GM19035 (cell line): ENCODE measurements around the gene PIBF1.
A peak's percentile ranks its signal among the peaks of the same experiment; 100 is the strongest.
"Not testable (repeated sequence)": the region's sequence is repeated elsewhere in the genome, so short reads cannot be mapped to it uniquely, and the experiment has no call there.

ENCODE experiments used
- ATAC-seq: cut with Tn5 transposase; IDR thresholded peaks from one replicate; pipeline ENCODE4 v1.9.1; 2021; ENCODE audit not compliant: unreplicated experiment

Gene PIBF1

DNA sequence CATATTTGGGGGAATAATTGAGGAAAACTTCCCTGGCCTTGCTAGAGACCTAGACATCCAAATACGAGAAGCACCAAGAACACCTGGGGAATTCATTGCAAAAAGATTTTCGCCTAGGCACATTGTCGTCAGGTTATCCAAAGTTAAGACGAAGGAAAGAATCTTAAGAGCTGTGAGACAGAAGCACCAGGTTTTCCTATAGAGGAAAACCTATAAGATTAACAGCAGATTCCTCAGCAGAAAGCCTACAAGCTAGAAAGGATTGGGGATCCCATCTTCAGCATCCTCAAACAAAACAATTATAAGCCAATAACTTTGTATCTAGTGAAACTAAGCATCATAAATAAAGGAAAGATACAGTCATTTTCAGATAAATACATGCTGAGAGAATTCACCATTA is 114.9 kb downstream of the PIBF1 start:
- no peak for ATAC-seq

DNA sequence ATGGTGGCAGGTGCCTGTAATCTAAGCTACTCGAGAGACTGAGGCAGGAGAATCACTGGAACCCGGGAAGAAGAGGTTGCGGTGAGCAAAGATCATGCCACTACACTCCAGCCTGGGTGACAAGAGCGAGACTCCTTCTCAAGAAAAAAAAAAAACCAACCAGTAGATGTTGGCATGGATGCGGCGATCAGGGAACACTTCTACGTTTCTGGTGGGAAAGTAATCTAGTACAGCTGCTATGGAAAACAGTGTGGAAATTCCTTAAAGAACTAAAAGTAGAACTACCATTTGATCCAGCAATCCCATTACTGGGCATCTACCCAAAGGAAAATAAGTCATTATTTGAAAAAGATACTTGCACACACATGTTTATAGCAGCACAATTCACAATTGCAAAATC is 119.6 kb downstream of the PIBF1 start:
- ATAC-seq = not testable (repeated sequence)

DNA sequence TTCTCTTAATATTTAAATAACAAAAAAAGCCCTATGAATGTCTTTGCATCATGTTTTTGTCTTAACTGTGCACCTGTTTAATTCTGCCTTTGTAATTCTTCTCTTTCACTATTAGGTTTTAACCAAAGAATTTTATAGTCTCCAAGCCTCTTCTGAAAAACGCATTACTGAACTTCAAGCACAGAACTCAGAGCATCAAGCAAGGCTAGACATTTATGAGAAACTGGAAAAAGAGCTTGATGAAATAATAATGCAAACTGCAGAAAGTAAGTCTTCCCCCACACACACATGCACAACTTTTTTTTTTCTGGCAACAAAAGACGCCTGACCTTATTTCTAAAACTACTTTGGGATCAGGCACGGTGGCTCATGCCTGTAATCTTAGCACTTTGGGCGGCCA is 126.5 kb downstream of the PIBF1 start:
- ATAC-seq = no peak

DNA sequence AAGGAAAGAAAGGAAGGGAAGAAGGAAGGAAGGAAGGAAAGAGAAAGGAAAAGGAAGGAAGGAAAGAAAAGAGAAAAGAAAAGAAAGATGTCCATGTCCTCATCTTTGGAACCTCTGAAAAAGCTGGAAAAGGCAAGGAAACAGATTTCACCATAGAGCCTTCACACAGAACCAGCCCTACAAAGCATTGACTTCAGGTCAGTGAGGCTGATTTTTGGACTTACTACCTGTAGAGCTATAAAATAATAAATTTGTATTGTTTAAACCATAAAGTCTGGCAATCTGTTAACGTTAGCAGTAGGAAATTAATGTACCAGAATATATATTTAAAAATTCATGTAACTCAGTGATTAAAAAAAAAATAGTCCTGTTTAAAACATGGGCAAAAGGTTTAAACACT is 130.0 kb downstream of the PIBF1 start:
- ATAC-seq = no peak

DNA sequence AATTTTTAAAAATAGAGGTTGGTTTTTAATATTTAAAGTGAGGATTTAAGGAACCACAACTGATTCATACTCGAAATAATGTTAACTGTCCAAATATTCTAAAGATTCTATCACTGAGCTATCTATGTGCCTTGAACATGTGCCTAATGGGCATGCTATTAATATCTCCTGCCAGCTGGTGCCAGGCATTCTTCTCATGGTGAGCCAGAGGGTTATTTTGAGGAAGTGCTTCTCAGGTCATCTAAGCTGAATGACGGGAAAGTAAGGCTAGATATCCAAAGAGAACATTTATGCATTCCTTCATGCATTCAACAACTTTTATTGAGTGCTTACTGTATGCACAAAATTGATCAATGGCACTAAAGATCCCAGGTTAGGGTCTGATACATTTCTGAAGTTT is 138.2 kb downstream of the PIBF1 start:
- ATAC-seq = no peak

DNA sequence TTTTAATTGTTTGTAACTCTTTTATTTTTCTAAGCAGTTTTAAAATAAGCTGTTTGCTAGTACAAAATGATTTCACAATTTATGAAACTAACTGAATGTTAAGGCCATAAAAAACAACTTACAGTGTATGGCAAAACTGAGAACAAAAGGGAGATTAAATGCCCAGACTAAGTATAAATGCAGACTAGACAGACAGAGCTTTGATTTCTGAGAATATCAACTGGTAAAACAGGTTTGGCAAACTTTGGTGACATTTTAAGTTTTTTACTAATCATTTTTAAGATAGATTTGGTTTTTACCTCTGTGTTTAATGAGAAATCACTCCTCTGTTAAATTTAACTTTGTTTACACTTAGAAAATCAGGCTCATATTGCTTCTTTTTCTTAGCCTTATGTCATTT is 149.4 kb downstream of the PIBF1 start:
- no peak for ATAC-seq

DNA sequence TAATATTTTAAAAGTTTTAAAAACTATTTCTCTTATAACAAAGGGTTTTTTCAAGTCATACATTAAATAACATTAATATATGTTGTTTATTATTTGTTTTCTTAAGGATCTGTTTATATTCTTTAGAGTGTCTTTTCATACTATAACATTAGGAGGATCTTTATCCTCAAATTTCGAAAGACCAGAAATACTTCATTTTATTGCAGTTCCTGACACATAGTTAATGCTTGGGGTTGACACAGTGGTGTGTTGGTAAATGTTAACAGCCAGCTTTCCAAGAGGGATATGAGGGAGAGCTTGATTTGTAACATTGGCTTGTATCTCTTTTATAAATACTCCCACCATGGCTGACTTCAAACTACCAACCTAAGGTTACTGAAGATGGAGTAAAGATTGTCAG is 150.3 kb downstream of the PIBF1 start:
- ATAC-seq = no peak

DNA sequence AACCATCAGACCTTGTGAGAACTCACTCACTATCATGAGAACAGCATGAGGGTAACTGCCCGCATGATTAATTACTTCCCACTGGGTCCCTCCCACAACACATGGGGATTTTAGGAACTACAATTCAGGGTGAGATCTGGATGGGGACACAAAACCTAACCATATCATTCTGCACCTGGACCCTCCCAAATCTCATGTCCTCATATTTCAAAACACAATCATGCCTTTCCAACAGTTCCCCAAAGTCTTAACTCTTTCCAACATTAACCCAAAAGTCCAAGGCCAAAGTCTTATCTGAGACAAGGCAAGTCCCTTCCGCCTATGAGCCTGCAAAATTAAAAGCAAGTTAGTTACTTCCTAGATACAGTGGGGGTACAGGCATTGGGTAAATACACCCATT is 164.3 kb downstream of the PIBF1 start:
- ATAC-seq = not testable (repeated sequence)

DNA sequence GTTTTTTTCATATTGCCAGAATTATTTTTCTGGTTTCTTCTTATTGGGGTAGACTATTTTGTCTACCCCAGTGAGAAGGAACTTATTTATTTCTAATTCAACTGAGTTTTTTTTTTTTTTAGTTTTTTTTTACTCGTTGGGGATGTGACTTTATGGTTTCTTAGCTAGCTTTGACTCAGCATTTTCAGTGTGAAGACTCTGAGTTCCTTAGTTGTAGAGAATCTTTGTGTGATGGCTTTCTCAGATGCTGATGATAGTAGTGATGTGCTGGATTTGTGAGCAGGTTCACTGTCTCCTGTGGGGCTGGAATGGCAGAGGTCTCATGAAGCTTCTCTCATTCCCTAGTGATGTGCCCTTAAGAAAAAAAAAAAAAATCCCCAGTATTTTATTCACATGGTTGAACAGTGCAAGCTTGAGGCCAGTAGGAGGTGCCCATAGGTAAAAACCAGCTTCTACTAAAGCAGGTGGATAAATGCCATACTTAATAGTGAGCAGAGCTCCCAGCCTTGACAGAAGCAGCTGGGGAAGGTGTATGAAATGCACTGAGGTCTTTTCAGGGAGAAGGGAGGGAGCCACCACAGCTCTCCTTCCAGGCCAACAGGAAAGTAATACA is 170.7 kb downstream of the PIBF1 start:
- ATAC-seq = no peak

DNA sequence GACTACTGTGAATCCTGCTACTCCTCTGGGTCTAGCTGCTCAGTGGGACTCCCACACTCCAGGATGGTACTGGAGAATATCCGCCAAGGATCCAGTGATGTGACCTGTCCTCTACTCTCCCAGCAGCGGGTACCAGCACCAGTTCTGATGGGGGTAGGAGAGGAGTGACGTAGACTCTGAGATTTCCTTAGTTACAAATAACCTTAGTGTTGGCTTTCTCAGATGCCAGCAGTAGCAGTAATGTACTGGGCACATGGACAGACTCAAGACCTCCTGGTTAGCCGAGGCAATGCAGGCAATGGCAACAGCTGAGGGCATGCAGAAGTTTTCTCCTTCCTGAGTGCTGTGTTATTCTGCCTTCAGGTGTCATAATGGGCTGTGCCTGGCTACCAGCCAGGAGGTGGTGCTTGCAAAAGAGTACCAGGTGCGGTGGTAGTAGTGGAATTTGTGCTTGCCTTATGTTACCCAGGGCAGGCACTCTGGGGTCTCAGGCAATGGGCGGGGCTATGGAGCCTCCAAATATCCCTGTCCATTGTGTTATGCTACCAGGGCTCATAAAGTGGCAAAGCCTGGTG is 171.5 kb downstream of the PIBF1 start:
- ATAC-seq = no peak

DNA sequence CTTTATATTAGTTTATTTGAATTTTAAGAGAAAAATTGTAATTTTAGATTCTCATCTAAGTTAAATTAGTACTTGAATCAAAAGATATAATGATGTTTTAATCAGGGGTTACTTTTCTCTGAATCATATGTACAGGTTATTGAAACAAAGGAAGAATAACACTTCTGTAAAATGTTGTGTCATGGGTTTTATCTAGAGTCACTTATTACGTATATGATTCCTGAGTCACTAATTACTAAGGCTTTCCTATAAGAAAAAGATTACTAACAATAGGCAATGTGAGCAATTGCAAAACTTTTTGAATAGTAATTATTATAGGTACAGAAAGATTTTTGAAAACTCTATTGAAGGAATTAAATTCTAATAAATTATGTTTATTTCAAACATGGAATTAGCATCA is 177.7 kb downstream of the PIBF1 start:
- no peak for ATAC-seq

DNA sequence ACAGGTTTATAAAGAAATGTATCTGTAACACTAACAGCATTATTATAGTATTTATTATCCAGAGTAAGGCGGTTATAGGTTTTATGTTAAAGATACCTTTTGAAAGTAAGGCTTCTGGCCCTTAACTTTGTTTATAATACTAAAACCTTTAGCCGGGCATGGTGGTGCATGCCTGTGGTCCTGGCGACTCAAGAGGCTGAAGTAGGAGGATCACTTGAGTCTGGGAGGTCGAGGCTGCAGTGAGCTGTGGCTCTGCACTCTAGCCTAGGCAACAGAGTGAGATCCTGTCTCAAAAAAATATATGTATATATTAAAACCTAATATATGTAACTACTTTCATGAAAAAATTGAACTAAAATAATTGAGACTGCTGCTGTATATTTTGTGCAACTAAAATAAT is 178.2 kb downstream of the PIBF1 start:
- ATAC-seq = no peak

DNA sequence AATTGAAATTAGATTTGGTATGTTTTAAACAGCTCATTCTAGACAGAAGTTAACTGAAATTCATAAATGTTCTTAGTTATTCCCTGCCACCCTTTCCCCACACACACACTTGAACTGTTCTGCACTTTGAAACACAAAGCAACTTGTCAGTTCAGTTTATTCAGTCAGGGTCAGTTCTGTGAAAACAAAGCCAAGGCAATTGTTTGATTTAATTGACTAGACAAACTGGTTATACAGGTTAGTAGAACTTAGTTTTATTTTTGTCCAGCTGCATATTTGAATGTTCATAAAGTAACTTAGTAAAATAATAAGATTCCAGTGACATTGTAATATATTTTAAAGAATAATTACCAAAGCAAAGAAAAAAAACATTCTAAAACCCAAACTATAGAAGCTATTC is 178.6 kb downstream of the PIBF1 start:
- ATAC-seq = no peak

DNA sequence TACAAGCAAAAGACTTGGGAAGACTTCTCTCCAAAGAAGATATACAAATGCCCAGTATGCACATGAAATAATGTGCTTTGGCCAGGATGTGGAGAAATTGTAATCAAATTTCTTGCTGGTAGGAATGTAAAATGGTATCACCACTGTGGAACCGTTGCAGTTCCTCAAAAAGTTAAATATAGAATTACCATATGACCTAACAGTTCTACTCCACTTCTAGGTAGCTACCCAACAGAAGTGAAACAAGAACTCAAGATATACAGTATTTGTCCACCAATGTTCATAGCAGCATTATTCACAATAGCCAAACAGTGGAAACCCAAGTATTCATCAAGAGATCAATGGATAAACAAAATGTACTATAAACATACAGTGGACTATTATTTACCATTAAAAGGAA is 181.8 kb downstream of the PIBF1 start:
- ATAC-seq = peak; percentile 53

DNA sequence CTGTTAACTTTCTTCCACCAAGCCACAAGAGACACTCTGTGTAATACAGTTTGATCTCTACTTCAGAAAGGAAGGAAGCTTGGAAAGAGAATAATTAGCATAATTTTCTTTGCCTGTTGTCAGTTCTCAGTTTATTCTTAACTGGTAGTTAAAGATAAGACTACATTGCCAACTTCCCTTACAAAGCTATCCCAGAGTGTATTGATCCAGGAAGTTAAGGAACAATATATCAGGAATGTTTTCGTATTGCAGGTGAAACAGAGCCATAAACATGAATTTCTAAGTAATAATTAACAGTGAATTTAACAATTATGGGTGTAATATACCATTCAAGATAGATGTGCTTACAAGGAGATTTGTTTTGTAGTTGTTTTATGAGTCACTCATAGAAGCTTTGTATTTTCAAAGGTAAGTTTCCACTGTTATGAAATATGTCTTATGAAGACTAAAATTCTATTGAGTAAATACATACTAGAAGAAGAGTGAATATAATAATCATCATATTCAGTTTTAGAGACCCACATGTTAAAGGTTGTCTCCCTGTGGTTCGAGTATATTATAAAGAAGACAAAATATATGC is 188.5 kb downstream of the PIBF1 start:
- no peak for ATAC-seq

DNA sequence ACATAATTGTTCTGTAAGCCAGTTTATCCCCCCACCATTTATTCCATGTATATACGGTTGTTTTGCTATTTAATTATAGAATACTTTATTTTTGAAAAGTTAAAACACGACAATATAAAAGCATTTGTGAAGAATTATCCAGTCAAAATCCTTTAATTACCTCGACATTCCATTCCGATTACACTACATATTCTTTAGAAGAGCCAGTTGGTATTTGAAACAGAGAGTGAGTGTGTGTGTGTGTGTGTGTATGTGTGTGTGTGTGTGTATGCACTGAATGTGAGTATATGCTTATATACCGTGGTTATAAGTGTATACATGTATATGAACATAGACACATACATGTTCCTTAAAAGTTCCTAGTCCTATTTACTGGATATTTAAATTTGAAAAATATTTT is 189.0 kb downstream of the PIBF1 start:
- no peak for ATAC-seq

DNA sequence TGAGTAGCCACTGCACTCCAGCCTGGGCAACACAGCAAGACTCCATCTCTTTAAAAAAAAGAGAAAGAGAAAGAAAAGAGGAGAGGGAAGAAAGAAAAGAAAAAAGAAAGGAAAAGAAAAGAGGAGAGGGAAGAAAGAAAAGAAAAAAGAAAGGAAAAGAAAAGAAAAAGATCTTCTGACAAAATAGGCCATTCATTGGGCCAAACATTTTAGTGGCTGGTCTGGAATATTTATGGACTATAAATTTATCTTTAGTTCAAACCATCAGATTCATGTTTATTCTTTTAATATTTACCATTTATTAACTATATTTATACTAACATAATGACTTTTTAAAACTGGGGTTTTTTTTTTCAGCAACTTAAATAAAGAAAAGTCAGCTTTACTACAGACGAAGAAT is 191.3 kb downstream of the PIBF1 start:
- ATAC-seq = no peak

DNA sequence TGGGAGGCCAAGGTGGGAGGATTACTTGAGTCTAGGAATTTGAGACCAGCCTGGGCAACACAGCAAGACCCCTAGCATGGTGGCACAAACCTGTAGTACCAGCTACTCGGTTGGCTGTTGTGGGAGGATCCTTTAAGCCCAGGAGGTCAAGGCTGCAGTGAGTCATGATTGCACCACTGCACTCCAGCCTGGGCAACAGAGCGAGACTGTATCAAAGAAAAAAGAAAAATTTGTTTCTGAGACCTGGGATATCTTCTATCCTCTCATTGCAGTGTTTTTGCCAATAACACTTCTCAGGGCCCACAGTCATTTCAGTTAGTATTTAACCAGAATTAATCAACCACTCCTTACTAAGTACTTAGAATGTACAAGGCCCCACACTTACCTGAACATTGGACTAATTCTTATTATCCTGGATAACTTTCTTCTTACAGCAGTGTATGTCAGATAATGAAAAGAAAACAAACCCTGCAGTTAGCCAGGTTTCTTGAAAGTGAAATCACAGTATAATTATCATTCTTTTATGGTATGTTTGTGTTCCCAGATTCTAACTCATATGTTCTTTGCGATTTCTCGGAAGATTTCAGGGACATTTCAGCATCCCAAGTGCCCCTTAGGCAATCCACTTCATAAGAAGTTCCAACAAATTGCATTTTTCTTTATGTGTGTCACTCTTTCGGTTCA is 201.3 kb downstream of the PIBF1 start:
- ATAC-seq = no peak

DNA sequence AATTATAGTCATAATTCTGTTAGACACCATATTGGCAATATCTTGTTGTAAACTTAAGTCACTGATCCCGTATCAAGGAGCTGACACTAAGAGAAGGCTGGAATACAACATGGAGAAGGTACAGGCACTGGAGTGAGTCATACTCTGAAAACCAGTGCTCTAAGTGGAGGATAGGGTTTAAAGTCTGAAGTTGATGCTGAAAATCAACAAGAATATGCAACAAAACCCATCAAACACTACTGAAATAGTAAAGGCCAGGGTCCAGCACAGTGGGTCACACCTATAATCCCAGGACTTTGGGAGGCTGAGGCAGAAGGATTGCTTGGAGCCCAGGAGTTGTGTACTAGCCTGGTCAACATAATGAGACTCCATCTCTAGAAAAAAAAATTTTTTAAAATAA is 203.7 kb downstream of the PIBF1 start:
- ATAC-seq = no peak

DNA sequence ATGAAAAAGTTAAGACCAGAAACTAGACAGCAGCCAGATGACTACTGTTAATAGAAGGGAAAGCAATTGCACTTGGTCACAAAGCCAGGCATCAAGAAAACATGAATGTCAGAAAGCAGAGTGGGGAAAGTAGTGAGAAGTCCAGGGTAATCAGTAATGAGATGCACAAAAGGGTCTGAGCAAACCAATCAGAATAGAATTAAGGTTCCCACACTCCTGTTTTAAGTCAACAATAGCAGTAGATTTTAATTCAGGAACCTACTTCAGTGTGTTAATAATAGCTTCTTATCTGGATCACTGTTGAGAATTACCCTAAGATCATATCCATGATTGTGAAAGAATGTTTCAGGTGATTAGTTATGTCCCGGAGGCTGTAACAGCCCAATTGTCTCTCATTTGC is 204.3 kb downstream of the PIBF1 start:
- no peak for ATAC-seq

DNA sequence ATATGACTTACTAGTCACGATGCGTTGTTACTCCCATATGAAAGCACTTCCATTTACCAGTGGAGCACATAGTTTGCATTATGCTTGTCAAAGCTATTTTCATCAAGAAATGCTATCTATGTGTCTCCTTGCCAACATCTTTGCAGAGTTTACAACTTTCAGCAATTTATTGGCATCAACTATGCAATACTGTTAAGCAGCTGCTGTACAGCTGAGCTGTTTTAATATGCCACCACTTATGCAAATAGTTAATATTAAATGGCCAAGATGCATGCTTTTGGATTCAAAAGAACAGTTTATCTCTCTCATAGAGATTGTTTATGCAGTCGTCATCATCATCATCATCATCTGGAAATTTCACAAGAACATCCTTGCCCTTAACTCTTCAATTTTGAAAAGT is 209.0 kb downstream of the PIBF1 start:
- ATAC-seq = no peak

DNA sequence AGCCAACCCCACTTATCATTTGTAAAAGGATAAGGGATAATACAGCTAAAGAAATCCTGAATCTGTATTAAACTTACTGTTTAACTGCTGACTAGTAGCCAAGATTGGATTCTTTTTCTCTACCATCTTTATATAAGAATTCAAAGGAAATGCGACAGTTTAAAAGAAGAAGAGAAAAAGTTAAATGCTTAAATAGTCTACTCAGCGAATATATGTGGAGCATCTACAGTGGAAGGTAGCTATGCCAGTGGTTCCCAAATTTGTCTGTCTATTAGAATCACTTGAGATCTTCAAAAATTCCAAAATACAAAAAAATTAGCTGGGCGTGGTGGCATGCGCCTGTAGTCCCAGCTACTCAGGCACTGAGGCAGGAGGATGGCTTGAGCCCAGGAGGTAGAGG is 216.1 kb downstream of the PIBF1 start:
- ATAC-seq = no peak
